GM21390 (cell line): ENCODE measurements around the gene HES2.
"Not testable (repeated sequence)": the region's sequence is repeated elsewhere in the genome, so short reads cannot be mapped to it uniquely, and the experiment has no call there.

ENCODE experiments used
- ATAC-seq: cut with Tn5 transposase; IDR thresholded peaks from one replicate; pipeline ENCODE4 v1.9.1; 2021; ENCODE audit not compliant: unreplicated experiment

HES2 gene

DNA sequence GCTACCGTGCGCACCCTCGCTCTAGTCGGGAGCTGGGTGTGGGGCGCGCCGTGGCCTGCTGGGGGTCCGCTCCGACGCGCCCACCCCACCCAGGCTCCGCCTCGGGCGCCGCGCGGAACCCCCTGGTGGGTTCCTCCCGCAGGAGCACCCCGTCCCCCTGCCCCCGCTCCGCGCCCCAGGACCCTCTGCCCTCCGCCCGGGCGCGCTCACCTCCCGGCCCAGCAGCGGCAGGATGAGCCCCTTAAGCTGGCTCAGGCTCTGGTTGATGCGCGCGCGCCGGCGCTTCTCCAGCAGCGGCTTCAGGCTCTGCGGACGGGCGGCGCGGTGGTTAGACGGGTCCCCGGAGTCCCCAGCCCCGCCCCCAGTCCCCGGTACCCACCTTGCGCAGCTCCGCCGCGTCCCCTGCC, 319 bp downstream of the HES2 start:
- no peak for ATAC-seq

DNA sequence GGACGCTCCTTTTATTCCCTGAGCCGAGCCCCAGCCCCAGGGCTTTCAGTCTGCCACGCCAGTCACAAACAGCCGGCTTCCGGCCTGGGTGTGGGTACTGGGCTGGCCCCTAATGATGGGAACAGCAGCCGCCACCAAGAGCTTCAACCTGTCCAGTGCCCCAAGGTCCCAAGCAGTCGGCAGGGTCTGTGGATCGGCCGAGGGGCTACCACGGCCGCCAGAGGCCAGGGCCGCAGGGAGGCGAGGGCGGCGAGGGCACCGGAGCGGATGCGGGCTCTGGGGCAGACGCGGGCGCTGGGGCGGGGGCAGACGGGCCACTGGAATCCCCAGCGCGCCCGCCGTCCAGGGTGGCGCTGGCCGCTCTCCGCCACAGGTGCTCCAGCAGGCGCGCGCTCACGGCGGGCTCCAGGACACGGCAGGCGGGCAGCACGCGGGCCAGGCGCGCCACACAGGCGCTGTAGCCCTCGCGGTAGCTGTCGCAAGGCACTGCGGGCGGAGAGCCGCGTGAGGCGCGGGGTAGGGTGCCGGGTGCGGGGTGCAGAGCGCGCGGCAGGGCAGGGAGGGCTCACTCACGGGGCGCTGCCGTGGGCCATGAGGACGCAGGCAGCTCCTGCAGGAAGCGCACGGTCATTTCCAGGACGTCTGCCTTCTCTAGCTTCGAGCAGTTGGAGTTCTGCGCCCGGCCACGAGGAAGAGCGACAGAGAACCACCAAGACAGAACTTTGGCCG, 887 bp downstream of the HES2 start:
- ATAC-seq = no peak

GRCh38 chr1:6417961-6418667, 1.6 kb downstream of the HES2 start:
- no peak for ATAC-seq

DNA sequence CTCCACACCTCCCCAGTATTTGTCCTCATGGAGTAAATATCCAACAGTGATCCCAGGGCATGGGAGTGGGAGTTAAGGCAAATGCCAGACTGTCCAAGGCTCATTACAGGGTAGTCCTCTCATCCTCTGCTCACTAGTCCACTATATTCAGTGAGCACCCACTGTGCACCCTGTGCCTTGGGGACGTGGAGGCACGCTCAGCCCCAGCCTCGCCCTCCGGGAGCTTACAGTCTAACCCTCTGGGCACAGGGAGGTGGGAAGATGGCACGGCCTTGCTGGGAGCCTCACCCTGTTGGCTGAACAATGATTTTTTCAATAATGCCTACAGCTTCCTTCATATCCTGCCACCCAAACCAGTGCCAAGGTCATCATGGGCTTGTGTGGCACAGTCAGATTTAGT, 2.8 kb downstream of the HES2 start:
- no peak for ATAC-seq

DNA sequence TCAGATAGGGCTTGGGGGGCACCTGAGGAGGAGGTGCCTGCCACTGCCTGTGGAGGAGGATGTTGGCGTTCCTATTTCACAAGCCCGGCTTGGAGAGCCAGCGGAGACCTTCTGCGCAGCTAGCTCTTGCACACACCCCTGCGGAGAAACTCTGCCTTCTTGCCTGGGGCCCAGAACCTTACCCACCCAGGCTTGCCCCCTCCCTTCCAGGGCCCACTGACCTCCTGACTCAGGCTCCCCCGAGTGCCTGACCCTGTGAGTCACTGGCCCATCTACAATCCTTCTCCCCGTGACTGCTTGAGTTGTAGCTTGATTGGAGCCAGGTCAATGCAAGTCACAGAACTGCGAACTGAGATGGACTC, 3.4 kb downstream of the HES2 start:
- ATAC-seq = no peak

- no peak for ATAC-seq
These were observed 4.7 kb downstream of the HES2 start for GRCh38 chr1:6414881-6415626.

DNA sequence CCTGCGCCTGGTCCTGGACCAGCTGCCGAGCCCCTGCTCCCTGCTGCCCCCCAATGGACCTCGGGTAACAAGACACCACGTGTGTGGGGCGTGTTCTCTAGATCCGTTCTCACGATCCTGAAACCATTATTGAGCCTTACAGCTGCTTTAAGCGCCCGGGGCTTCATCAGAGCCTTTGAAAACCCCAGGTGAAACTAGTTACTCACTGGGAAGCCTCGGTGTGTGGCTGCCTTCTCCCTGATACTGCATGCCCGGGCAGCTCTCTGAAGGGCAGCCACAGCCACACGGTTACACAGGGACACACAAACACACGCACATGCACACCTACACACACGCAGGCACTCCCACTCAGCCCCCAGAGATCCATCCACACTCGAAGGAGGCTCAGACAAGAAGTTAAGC, 5.3 kb downstream of the HES2 start:
- ATAC-seq = peak; percentile 86

DNA sequence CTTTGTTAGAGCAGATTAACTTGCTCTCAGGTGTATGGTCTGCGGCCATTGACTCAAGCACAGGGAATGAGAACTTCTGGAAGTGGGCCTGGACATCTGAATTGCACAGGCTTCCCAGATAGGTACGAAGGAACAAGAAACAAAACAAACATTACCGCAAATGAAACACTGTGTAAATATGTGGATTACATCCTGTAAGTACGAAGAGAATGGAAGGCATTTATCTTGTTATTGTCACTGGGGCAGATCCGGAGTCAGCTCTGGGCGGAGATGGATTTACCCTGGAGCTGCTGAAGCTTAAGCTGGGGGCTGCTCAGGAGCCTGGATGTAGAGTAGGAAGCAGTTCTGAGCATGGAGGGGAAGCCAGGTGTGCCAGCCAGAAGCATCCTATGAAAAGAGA, 6.8 kb downstream of the HES2 start:
- ATAC-seq = no peak

- ATAC-seq = no peak
These were observed 9.3 kb downstream of the HES2 start for GRCh38 chr1:6410248-6410893.

GRCh38 chr1:6409733-6410132, 10.0 kb downstream of the HES2 start:
- ATAC-seq = no peak

DNA sequence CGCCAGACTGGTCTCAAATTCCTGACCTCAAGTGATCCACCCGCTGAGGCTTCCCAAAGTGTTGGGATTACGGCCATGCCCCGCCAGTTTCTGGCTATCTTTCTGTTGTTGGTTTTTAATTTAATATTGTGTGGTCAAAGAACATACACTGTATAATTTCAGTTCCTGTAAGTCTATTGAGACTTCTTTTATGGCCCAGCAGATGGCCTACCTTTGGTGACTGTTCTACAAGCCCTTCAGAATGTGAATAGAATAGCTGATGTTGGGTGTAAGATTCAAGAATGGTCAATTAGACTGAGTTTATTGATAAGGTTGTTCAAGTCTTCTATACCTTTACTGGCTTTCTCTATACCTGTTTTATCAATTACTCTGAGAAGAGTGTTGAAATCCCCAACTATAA, 10.7 kb downstream of the HES2 start:
- ATAC-seq = no peak

- ATAC-seq = no peak
These were observed 11.7 kb downstream of the HES2 start for GRCh38 chr1:6408023-6408422.

- no peak for ATAC-seq
These were observed 18.0 kb downstream of the HES2 start for GRCh38 chr1:6401673-6402072.

DNA sequence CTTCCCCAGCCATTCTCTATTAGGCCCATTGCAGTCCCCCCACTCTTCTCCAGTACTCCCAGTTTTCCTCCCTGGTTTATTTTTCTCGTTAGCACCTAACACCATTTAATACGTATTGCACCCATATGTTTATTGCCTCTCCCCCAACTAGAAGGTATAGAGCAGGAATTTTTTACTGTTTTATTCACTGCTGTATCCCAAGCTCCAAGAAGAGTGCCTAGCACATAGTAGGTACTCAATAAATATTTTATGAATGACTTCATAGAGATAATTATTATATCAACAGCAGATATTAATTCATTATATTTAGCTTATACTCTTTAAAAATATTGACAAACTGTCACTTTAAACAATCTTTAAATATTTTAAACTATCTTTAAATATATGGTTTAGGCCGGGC, 20.4 kb downstream of the HES2 start:
- no peak for ATAC-seq

- no peak for ATAC-seq
These were observed 21.8 kb downstream of the HES2 start for GRCh38 chr1:6397844-6398441.

GRCh38 chr1:6396998-6397397, 22.7 kb downstream of the HES2 start:
- no peak for ATAC-seq

GRCh38 chr1:6395781-6396244, 23.9 kb downstream of the HES2 start:
- ATAC-seq = not testable (repeated sequence)

- ATAC-seq = not testable (repeated sequence)
These were observed 24.6 kb downstream of the HES2 start for GRCh38 chr1:6395130-6395529.

DNA sequence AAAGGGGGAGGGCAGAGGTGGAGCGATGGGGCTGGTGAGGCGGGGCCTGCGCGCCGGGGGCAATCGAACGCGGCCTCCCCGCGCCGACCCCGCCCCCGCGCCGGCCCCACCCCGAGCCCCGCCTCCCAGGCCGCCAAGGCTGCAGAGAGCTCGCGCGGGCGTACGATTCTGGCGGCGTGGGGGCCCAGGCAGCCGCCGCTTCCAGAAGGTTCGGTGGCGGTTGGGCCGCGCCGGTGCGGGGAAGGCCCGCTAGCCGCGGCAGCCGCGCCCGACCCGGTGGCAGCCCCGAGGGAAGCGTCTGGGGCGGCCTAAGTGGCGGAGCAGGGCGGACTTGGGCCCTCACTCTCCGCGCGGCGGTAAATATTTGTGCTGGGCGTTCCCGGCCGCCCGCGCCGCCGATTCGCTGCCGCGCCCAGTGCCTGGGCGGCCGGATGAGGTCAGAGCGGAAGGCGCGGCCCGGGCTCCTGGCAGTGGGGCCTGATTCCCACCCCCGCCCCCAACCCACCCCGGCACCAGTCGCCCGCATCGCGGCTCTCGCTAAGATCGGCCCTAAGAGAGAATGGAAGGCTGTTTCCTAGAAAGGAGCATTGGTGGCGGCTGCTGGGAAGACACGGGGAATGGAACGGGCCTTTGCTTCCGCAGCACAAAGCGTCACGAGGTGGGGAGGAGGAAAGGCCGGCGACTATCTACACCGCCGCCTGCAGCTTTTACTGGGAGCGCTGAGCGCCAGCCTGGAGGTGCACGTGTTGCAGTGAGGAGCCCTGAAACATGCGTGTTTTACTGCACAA, 26.1 kb downstream of the HES2 start, which contains the start of gene ACOT7:
TSS of gene ACOT7 (minus strand) at position 368 of the 788 bp plus-strand sequence. CDS start 368 bp downstream, outside the sequence.
- peak; percentile 76 for ATAC-seq

- peak; percentile 23 for ATAC-seq
These were observed 26.8 kb downstream of the HES2 start for GRCh38 chr1:6392809-6393399.
